Panc1 (cell line): ENCODE measurements around the gene KLHL12.

ENCODE experiments used
- POLR2AphosphoS5 ChIP-seq: IDR thresholded peaks from 2 replicates; pipeline ENCODE4 v1.6.1; 2012; ENCODE audit warnings: mild to moderate bottlenecking, low read depth, low read length, moderate library complexity
- TF ChIP-seq, protein P1 (sequence below): fragments of 450-650 bp; IDR thresholded peaks from 2 replicates; pipeline ENCODE4 v1.5.1; 2017; ENCODE audit warnings: mild to moderate bottlenecking

DNA sequence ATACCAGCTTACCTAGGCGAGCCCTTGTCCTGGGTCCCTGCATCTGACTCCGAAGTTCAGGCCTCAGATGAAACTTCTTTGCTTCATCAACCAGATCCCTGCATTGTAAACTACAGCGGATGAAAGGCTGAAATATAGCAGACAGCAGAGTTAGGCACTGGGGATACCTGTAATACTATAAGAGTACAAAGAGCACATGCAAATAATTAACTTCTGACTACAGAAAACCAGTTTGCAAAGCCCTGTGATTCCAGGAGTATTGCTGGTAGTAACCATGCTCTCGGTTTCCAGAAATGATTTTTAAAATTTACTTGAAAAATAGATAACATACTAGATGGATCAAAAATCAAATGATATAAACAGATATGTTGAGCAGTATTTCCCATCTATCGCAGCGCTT is 18.0 kb downstream of the KLHL12 start:
- TF ChIP-seq, protein P1, sequence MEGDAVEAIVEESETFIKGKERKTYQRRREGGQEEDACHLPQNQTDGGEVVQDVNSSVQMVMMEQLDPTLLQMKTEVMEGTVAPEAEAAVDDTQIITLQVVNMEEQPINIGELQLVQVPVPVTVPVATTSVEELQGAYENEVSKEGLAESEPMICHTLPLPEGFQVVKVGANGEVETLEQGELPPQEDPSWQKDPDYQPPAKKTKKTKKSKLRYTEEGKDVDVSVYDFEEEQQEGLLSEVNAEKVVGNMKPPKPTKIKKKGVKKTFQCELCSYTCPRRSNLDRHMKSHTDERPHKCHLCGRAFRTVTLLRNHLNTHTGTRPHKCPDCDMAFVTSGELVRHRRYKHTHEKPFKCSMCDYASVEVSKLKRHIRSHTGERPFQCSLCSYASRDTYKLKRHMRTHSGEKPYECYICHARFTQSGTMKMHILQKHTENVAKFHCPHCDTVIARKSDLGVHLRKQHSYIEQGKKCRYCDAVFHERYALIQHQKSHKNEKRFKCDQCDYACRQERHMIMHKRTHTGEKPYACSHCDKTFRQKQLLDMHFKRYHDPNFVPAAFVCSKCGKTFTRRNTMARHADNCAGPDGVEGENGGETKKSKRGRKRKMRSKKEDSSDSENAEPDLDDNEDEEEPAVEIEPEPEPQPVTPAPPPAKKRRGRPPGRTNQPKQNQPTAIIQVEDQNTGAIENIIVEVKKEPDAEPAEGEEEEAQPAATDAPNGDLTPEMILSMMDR, result no peak
- TF ChIP-seq POLR2AphosphoS5, result no peak
